ENCODE measurements around the gene RASGEF1C. TPM values are rescaled to one million over a fixed set of nuclear protein-coding genes. Genes with fewer than 3 reads are reported as not detected.

Gene RASGEF1C
- polyA plus RNA-seq, 3 donors: not detected

- H4K20me1 ChIP-seq (ENCODE audit: insufficient read depth, low read length): no peaks in the 10 kb centered on the region
- Mint-ChIP-seq H3K9me3 (peaks cover 0 to 7% (median 2%) of the 10 kb centered on the region in 7 donors), H3K27me3 (ENCODE audit: low read depth in 3 of 3) (peaks cover 0 to 10% (median 3%) of the 10 kb centered on the region in 3 donors), H3K4me3 (no peak overlapping the region), H3K36me3 (no peaks in the 10 kb centered on the region), H3K4me1 (peaks cover 29% of the 10 kb centered on the region), H3K27ac (no peak overlapping the region)
- intact Hi-C loops (cut with micrococcal nuclease): no loop called here
- H3K36me3 ChIP-seq (replicated peaks in 1 of 2; ENCODE audit: control insufficient read depth in 1 of 2, insufficient read depth in 2 of 2, low read length in 2 of 2): no peaks in the 10 kb centered on the region
- no peak overlapping the region for H3K9ac ChIP-seq (ENCODE audit: insufficient read depth, low read length, poor library complexity, severe bottlenecking)
- H3K4me2 ChIP-seq (replicated peaks; ENCODE audit: extremely low read depth, low read length, poor library complexity, severe bottlenecking): no peak overlapping the region
- no peak overlapping the region for H3K4me3 ChIP-seq (replicated peaks in 1 of 3; ENCODE audit: low read depth in 2 of 3, low read length in 3 of 3)
- no peak overlapping the region for H3K27ac ChIP-seq (ENCODE audit: low read depth in 1 of 2, low read length in 2 of 2)
- 100% methylated on average over 4 of the region's 6 CpGs for WGBS (ENCODE audit: insufficient coverage)
- no peak overlapping the region for H2AFZ ChIP-seq (ENCODE audit: insufficient read depth, low read depth, low read length, poor library complexity, severe bottlenecking)
- H3K4me1 ChIP-seq (ENCODE audit: control insufficient read depth in 1 of 2, insufficient read depth in 2 of 2, low read length in 2 of 2): peaks cover 28 to 30% of the 10 kb centered on the region in 2 donors
- no peak for TF ChIP-seq CTCF (IDR thresholded peaks at IDR 0.05)
- DNase-seq: no peak
- no peaks in the 10 kb centered on the region for H3K27me3 ChIP-seq (ENCODE audit: control insufficient read depth in 2 of 2, insufficient read depth in 2 of 2, low read length in 2 of 2)
- H3K79me2 ChIP-seq (ENCODE audit: insufficient read depth, low read length): no peaks in the 10 kb centered on the region
- H3K9me3 ChIP-seq (replicated peaks in 1 of 2; ENCODE audit: control insufficient read depth in 1 of 2, insufficient read depth in 1 of 2, low read length in 2 of 2): peaks cover 0 to 3% of the 10 kb centered on the region in 2 donors
Observed at GRCh38 chr5:180157866-180158265, 51.1 kb downstream of the RASGEF1C start.

- no peak for TF ChIP-seq CTCF (IDR thresholded peaks at IDR 0.05)
- Mint-ChIP-seq H3K4me1 (peaks cover 19% of the 10 kb centered on the region), H3K36me3 (no peaks in the 10 kb centered on the region), H3K9me3 (peaks cover 0 to 7% (median 3%) of the 10 kb centered on the region in 7 donors), H3K27ac (peak overlapping the region in 1 of 7 donors; percentile 51), H3K4me3 (no peak overlapping the region), H3K27me3 (ENCODE audit: low read depth in 3 of 3) (peaks cover 0 to 10% (median 3%) of the 10 kb centered on the region in 3 donors)
- no peaks in the 10 kb centered on the region for H3K27me3 ChIP-seq (ENCODE audit: control insufficient read depth in 2 of 2, insufficient read depth in 2 of 2, low read length in 2 of 2)
- H3K9me3 ChIP-seq (replicated peaks in 1 of 2; ENCODE audit: control insufficient read depth in 1 of 2, insufficient read depth in 1 of 2, low read length in 2 of 2): peaks cover 0 to 3% of the 10 kb centered on the region in 2 donors
- intact Hi-C loops (cut with micrococcal nuclease): no loop called here
- no peak overlapping the region for H2AFZ ChIP-seq (ENCODE audit: insufficient read depth, low read depth, low read length, poor library complexity, severe bottlenecking)
- no peaks in the 10 kb centered on the region for H3K36me3 ChIP-seq (replicated peaks in 1 of 2; ENCODE audit: control insufficient read depth in 1 of 2, insufficient read depth in 2 of 2, low read length in 2 of 2)
- H3K27ac ChIP-seq (ENCODE audit: low read depth in 1 of 2, low read length in 2 of 2): no peak overlapping the region
- H3K9ac ChIP-seq (ENCODE audit: insufficient read depth, low read length, poor library complexity, severe bottlenecking): no peak overlapping the region
- 92% methylated on average over 10 of the region's 10 CpGs for whole genome bisulfite sequencing (ENCODE audit: insufficient coverage)
- no peaks in the 10 kb centered on the region for H3K79me2 ChIP-seq (ENCODE audit: insufficient read depth, low read length)
- H3K4me2 ChIP-seq (replicated peaks; ENCODE audit: extremely low read depth, low read length, poor library complexity, severe bottlenecking): no peak overlapping the region
- H3K4me3 ChIP-seq (replicated peaks in 1 of 3; ENCODE audit: low read depth in 2 of 3, low read length in 3 of 3): no peak overlapping the region
- H3K4me1 ChIP-seq (ENCODE audit: control insufficient read depth in 1 of 2, insufficient read depth in 2 of 2, low read length in 2 of 2): peaks cover 16% of the 10 kb centered on the region in 2 donors
- H4K20me1 ChIP-seq (ENCODE audit: insufficient read depth, low read length): no peaks in the 10 kb centered on the region
- DNase-seq: no peak
Observed at GRCh38 chr5:180156141-180156540, 52.9 kb downstream of the RASGEF1C start.
